HG03060 (cell line): Measurements from ENCODE around the gene MYZAP.
"Not testable (repeated sequence)": the region's sequence is repeated elsewhere in the genome, so short reads cannot be mapped to it uniquely, and the experiment has no call there.

Experiments
- ATAC-seq: cut with Tn5 transposase; IDR thresholded peaks from one replicate; pipeline ENCODE4 v1.9.1; 2021; ENCODE audit warnings: low read depth, moderate number of reproducible peaks; ENCODE audit not compliant: unreplicated experiment

The MYZAP gene

DNA sequence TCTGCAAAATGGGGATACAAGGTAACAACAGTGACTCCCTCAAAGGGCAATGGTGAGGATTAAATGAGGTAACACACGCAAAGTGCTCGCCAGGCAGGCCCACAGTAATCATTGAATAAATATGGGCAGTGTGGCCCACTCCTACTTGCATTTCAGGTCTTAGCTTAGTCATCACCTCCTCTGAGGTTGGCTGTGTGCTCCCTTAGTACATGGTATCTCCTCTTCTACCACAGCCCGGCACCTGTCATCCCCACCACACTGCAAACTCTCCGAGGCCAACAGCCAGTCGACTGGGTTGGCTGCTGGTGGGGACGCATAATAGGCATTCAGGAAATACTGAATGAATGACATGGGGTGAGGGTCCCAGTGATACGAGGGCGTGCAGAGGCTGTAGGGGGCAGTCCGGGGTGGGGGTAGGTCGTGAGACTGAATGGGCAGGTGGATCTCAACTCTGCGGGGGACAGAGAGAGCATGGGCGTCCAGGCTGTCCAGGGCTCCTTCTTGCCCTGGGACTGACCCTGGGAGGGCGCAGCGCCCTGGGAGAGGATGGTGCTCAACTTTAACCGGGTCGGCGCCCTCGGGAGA, 375 bp upstream of the MYZAP start:
- no peak for ATAC-seq

DNA sequence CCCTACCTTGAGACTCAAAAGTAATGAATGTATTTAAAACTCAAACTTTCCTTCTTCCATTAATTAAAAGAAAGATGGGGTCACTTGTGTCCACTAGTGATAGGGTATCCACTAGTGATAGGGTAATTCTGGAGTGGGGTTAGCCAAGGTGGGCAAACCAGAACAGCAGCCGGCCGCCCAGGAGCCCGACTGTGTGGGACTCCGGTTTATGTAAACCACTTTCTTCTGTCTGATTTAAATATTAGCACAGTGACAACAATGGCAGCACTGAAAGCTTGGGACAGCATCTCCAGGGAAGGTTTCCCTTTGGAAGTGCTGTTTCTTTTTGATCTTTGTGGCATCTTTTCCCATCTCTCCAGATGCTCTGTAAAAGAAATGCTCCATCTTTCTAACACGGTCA, 722 bp downstream of the MYZAP start:
- no peak for ATAC-seq

DNA sequence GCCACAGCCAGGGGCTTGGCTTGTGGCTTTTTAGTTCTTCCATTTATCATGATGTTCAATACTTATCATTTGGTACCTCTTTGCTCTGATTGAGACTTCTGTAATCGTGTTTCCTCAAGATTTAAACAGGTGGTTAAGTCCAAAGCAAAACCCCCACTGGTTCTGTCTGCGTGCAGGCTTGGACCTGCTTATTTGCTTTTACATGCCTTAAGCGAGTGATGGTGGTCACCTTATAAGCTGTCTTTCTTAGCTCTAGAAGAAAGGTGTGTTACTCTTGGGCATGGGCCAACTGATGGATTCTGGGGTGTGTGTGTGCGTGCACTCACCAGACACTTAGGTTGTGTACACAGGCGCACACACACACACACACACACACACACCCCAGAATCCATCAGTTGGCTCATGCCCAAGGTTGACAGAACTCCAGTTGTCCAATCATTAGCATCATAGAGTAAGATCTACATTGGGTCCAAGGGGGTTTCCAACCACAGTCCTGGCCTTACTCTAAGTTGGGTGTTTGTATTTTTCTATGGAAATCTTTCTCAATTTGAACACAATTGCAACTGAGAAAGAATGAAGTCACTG, 1.2 kb downstream of the MYZAP start:
- ATAC-seq, result no peak

DNA sequence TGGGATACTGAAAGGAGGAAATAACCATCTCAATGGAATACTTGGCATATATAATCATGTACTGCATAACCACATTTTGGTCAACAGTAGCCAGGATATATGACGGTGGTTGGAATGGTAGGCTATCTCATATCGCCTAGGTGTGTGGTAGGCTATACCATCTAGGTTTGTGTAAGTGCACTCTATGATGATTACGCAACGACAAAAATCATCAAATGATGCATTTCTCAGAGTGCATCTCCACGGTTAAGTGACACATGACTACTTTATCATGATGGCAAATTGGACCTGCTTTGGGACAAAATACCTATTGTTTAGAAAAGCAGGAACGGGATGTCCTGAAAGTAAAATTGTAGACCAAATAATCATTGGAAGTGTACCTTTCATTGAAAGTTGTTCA, 2.8 kb downstream of the MYZAP start:
- ATAC-seq, result no peak

DNA sequence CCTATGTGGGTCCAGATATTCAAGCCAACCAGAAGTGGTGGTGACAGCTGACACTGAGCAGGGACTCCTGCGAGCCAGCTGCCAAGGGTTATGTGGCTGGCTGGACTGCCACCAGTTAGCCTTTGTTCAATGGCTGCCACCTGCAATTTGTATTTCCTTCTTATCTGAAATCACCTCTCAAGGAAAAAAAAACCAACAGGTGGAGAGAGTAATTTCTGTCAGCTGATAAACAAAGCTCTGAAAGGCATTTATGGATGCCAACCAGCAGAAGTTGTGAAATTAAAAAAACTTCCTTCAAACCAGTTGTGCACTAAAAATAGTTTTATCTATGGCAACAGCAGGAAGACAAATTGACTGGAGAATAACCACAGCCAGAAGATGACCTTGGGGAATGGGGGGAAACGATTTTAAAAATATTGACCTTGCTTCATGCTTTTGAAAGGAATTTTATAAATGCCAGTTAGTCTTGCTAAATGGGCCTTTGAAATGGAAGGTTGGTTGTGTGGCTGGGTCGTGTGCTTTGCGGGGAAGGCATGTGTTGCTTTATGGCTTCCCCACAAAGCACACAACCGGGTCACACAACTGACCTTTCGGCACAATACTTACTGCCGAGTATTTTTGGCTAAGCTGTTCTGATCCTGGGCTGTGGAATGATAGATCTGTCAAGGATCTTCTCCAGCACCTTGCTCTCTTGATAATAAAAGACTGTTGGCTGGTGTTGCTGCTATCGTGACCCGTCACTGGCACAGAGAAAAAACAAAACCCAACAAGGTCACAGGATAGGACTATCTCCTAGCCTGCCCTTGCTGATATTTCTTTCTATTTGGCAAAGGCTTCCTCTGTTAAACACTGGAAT, 3.5 kb downstream of the MYZAP start:
- ATAC-seq, result no peak

DNA sequence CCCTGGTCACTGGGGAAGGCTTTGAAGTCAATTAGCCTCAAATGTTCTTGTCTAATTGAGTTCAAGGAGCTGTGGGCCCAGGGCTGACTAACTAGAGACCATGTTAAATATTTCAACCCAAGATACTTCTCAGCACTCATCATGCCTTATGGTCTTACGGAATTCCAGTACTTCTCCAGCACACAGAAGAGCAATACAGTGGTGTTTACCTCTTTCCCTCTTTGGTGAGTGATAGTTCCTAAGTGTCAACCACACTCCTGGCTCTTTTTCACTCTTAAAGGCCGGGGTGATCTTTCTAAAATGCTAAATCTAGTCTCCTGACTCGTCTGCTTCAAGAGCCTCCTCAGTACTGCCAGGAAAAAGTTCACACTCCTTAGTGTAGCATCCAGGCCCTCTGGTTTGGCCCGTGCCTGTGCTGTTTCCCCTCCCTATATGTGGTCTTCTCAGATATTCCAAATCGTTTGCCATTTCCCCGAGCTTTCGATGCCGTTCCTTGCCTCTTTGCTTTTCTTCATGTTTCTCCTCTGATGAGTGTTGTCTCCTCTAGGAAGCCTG, 4.7 kb downstream of the MYZAP start:
- no peak for ATAC-seq

DNA sequence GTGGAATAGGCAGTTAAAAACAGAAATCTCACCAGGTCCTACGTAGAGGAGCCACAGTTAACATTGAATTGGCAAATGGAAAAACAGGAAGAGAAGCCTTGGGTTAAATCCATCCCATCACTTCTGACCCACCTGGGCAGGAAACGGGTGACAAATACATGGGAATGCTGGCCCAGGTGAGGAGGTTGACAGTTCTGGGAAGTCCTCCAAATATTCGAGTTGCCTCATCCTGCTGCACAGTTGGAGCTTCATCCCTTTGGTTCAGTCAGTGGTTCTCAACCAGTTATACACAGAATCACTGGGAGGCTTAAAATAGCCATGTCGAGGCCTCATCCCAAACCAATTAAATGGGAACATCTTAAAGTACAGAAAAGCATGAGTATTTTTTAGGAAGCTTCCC, 5.3 kb downstream of the MYZAP start:
- ATAC-seq, result no peak

DNA sequence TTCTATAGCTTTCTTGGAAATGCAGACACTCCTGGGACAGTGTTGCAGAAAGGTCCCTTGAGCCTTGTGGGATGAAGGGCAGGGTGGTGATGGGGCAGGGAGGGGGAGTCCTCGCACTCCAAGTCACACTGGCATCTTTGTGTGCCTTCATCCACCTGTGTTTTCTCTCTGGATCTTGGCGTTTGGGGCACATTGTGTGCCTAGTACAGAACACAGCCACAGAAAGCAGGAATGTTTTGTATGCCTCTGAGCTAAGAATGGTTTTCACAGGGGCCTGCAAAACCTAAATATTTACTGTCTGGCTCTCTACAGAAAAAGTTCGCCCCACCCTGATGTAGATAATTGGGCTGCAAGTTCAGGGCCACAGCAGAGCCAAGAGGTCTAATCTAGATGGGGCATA, 5.7 kb downstream of the MYZAP start:
- no peak for ATAC-seq

DNA sequence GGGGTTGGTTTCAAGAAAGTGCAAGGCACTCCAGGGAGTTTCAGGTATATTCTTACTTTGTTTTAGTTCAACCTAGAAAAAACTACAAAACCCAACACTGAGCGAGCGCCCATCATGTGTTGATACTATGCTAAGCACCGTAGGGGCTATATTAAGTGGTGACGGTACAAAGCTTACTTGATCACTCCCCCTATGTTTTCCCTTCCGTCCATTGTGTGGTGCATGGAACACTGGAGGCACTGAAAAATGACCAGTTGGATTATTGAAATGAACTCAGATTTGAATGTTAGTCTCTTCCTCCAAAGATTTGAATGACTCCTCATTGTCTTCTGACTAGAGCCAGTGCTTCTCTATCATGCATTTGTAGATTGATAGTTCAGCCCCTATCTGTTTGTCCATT, 6.6 kb downstream of the MYZAP start:
- no peak for ATAC-seq

DNA sequence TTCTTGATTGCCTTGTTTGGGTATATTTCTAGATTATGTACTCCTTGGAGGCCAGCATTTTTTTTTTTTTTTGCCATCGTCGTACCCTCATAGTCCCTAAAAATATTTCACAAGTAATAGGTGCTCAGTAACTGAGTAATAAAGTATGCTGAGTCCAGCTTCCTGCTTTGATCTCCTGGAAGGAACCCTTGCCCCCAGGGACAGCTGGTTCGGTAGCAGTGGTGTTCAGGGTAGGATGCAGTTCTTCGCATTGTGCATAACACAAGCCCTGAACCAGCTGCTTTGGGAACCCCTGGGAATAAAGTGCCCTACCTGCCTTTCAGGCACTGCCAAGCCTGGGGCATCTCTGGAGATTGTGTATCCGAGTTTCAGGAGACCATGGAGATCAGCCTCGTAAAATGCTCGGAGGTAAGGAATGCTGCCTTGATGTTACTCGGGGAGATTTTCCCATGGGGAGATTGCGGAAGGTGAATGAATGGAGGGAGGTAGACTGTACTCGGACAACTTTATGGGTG, 7.6 kb downstream of the MYZAP start:
- ATAC-seq, result no peak

DNA sequence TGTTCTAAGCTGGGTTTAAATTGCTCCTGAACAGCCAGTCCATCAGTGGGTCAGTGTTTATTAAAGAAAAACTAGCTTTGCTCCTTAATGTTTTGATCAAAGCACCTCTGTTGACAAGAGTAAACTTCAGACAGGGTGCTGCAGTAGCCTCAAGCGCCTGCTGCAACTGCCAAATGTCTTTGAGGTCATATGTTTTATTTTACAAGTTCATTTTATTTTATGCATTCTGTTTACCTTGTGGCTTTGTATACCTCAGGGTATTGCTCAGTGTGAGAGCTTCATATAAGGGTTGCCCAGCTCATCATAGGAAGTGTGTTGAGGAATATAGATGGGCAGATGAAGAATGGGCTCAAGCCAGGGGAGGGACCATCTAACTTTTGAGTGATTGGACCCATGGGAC, 8.5 kb downstream of the MYZAP start:
- ATAC-seq, result no peak

DNA sequence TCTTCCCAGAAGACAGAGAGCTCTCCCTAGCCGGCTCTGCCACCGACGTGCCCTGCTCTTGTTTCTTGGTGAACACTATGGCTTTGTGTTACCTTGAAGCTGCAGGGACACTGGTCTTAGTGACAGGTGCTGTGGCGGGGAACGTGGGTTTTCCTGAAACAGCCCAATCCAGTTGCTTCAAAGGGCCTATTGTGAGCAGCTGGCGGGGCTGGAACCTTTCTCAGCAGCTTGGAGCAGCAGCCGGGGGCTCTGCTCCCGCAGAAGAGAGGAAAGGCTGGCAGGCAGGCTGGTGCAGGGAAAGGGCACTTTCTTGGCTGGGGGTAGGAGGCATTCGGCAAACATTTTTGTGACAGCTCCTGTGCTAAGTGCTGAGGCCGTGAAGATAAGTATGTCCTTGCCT, 12.8 kb downstream of the MYZAP start:
- no peak for ATAC-seq

DNA sequence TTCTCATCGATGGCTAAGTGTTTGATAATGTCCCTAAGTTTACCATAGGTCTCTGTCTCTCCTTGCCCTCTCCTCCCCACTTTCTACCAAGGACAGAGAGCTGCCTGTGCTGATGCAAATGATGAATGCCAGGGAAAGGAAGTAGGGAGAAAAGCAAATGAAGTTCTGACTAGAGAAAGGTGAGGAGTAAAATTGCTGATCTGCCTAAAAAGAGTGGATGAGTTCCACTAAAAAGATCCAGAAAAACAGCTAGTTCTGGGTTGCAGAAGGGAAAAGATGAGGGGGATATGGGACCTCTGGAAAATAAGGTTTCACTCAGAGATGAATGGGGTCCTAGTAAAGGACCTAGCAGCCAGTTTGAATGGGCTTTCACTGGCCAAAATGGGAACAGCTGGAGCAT, 13.8 kb downstream of the MYZAP start:
- no peak for ATAC-seq

DNA sequence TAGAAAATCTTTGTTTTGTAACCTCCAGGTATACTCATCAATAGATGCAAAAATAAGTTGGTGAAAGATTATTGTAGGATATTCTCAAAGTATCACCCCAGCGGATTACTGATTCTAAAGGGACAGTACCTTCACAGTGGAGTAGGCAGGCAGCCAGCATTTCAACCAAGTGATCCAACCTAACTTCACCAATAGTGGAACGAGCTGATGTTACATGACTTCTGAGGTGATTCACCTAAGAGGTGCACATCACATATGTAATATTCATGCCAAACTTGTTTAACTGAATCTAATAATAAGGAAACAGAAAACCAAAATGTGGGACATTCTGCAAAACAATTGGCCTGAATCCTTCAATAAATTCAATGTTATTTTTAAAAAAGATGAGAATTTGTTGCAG, 14.3 kb downstream of the MYZAP start:
- ATAC-seq, result no peak

DNA sequence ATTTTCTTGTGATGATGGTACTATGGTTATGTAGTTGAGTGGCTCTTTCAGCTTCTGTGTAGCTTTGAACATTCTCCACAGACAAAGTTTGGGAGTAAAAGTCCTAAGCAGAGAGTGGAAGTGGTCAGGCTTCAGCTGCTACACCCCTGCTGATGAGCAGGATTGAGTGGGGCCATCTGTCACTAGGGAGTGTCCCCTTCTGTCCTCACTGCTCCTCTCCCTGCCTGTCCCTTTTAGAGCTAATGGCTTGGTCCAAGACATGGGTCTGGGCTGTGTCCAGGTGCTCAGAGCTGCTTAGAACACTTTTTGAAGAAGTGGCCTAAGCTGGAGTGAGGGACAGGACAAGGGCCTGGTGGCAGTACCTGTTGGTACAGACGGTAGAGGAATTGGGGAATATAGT, 15.1 kb downstream of the MYZAP start:
- no peak for ATAC-seq

DNA sequence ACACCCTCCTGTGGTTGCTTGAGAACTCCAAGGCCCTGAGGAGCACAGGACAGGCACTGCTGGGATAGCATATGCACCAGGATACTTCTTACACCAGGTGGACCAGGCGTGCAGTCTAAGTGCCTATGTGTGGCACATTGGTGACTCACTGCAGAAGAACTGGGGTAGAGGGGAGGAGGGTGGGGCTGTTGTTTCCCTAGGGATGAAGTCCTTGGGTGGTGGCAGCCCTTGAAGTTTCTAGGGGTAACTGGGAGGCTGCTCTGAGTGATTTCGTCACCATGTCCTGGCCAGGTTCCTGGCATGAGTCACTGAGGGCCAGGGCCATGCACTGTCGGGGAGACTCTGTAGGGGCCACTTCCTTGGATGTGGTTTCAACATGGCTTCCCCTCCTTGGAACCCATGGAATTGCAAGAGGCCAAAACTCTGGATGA, 15.9 kb downstream of the MYZAP start:
- no peak for ATAC-seq

DNA sequence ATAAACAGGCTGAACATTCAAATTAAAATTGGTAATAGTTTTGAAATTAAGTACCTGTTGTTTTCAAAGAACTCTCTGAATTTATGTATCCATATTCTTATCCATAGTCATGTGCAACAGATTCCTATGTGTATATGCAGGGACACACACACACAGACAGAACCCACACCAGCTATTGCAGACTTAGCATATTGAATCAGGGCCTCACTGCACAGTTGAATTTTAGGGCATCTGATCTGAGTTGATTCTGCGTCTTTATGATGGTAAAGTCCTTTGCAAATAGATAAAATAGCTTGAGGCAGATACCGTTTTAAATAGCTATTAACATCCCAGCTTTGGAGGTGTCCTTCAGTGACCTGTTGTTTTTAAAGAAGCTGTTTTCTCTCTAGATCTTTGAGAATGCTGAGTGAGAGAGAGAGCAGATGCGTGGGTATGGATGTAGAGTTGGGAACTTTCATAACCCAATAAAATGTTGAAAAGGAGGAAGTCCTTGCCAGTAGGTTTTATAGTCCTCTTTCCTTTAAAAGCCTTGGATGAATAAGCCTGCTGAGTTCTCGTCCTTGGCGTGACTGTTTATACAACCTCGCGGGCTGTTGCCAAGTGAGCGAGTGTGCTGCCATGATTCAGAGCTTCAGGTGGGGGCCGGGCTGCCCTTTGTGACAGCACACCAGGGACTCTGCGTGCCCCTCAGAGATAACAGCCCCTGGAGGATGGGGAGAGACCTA, 18.3 kb downstream of the MYZAP start:
- no peak for ATAC-seq

DNA sequence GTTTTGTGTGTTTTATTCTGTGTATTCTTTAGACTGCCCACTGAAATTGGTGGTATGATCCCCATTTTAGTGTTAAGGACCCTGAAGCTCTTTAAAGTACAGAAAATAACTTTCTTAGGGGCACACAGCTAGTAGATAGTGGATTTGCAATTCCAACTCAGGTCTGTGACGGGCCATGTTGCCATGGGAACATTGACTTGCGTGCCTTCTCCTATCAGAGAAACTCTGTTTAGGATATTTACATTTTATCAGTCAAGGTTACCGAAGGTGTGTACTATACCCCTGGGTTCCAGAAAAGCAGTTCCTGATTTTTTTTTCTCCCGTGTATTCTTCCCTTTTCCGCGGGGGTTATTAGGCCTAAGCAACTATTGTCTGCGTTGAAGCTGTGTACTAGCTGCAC, 19.4 kb downstream of the MYZAP start:
- no peak for ATAC-seq

DNA sequence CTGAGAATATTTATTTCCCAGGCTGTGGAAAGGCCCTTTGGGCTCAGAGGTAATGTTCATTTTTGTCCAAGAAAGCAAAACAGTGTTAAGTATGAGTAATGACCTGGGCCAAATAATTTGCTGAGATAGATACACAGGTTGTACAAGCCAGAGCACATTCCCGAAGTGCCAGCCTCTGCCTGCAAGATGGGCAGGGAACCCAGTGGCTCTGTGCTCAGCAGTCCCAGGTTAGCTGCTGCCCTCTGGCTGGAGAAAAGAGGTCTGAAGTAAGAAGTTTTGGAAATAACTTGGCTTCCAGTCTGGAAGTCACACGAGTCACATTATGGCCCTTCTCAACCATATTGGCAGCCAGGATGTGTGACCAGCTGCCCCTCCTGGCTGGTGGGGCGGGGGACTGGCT, 20.2 kb downstream of the MYZAP start:
- ATAC-seq, result no peak

DNA sequence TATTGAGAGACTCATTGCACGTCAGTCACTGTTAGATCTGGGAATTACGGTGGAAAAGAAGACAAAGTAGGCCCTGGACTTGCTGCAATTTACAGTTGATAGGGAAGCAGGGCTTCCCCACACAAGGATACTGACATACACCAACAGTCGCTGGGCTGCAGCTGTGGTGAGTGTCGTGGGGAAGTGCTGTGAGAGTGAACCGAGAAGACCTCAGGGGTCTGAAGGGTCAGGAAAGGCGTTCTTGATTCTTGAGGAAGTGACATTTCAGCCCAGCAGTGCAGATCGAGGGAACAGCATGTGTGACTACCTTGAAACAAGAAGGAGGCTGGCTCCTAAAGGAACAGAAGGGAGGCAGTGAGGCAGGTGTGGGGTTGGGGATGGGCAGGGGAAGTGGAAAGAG, 22.5 kb downstream of the MYZAP start:
- no peak for ATAC-seq

DNA sequence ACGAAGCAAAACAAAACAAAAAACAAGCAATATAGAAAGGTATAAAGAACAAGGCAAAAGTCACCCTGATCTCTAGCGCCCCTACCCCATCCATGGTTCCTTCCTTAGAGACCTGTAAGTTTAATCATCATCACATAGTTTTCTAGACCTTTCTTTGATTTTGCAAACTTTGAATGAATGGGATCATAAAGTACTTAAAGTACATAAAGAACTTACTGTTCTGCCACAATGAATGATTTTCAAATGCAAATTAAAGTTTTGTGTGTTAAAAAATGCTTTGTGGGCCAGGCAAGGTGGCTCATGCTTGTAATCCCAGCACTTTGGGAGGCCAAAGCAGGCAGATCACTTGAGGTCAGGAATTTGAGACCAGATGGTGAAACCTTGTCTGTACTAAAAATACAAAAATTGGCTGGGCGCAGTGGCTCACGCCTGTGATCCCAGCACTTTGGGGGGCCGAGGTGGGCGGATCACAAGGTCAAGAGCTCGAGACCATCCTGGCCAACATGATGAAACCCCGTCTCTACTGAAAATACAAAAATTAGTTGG, 24.3 kb downstream of the MYZAP start:
- ATAC-seq, result not testable (repeated sequence)
